ENCODE results near the gene AMZ2.
"Not testable (repeated sequence)": the region's sequence is repeated elsewhere in the genome, so short reads cannot be mapped to it uniquely, and the experiment has no call there.

AMZ2 gene

DNA sequence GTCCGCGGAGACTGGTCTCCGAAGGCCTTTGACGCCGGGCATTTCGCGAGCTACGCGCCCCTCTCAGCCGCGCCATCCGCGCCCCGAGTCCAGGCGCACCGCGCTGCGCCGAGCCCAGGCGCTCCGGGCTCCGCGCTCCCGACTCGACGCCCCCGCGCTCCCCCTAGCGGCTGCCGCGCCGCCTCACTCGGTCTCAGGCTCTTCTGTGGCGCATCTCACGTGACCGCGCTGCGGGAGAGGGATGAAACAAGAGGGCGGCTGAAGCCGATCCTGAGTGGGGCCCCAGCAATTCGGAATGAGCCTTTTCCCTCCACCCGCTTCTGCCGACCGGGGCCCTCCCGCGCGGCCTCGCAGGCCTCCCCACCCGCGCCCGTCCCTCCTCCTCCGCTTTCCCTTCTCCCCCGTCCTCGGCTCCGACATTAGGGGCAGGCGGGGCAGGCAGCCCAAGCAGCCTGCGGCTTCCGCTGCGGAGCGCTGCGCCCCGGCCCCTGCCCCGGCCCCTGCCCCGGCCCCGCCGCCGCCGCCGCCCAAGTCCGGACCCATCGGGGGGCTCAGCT lies 42.5 kb upstream of the AMZ2 start:
- TF ChIP-seq CTCF (IDR thresholded peaks at IDR 0.05) (peak; percentile 92), ZFX (IDR thresholded peaks at IDR 0.05; ENCODE audit: borderline replicate concordance) (no peak)

GRCh38 chr17:68205808-68206720 lies 41.8 kb upstream of the AMZ2 start:
- H3K27ac ChIP-seq, result peak overlapping the region; percentile 43; the same call in 1 of the 2 replicates
- no peak for TF ChIP-seq CTCF (IDR thresholded peaks at IDR 0.05)
- no peak for TF ChIP-seq ZFX (IDR thresholded peaks at IDR 0.05; ENCODE audit: borderline replicate concordance)

More for the DNA sequence above, 42.5 kb upstream of the AMZ2 start:
- peak overlapping the region; percentile 43; the same call in 1 of the 2 replicates for H3K27ac ChIP-seq

GRCh38 chr17:68207651-68208253 lies 40.1 kb upstream of the AMZ2 start:
- no peak overlapping the region for H3K27ac ChIP-seq
- TF ChIP-seq CTCF (IDR thresholded peaks at IDR 0.05), result no peak
- TF ChIP-seq ZFX (IDR thresholded peaks at IDR 0.05; ENCODE audit: borderline replicate concordance), result no peak

GRCh38 chr17:68208651-68209050 lies 39.2 kb upstream of the AMZ2 start:
- not testable (repeated sequence) for H3K27ac ChIP-seq

DNA sequence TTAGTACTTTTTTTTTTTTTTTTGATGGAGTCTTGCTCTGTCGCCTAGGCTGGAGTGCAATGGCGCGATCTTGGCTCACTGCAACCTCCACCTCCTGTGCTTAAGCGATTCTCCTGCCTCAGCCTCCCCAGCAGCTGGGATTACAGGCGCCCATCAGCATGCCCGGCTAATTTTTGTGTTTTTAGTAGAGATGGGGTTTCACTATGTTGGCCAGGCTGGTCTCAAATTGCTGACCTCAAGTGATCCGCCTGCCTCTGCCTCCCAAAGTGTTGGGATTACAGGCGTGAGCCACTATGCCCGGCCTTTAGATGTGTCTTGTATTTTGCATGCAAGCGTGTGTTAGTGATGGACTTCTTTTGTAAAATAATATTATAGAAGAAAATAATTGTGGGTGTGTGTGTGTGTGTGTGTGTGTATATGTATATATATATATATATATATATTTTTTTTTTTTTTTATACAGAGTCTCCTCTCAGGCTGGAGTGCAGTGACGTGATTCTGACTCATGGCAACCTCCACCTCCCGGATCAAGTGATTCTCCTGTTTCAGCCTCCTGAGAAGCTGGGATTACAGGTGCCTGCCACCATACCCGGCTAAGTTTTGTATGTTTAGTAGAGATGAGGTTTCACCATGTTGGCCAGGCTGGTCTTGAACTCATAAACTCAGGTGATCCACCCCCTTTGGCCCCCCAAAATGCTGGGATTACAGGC lies 38.5 kb upstream of the AMZ2 start:
- not testable (repeated sequence) for H3K27ac ChIP-seq

DNA sequence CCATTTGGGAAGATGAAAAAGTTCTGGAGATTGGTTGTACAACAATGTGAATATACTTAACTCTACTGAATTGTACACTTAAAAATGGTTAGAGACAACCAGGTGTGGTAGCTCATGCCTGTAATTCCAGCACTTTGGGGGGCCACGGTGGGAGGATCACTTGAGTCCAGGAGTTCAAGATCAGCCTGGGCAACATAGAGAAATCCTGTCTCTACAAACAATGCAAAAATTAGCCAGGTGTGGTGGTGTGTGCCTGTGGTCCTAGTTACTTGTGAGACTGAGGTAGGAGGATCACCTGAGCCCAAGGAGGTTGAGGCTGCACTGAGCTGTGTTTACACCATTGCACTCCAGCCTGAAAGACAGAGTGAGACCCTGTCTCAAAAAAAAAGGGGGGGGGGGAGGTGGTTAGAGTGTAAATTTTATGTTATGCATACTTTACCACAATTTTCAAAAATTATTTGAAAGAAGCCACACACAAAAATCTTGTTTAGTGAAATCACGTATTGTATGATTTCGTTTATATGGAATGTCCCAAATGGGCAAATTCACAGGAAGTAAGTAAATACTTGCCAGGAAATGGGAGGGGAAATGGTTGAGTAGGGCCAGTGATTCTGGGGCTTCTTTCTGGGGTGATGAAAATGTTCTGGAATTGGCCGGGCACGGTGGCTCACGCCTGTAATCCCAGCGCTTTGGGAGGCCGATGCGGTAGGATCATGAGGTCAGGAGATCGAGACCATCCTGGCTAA lies 37.1 kb upstream of the AMZ2 start:
- no peak for TF ChIP-seq ZFX (IDR thresholded peaks at IDR 0.05; ENCODE audit: borderline replicate concordance)
- no peak overlapping the region for H3K27ac ChIP-seq

GRCh38 chr17:68213428-68214411 lies 34.1 kb upstream of the AMZ2 start:
- H3K27ac ChIP-seq, result not testable (repeated sequence)

DNA sequence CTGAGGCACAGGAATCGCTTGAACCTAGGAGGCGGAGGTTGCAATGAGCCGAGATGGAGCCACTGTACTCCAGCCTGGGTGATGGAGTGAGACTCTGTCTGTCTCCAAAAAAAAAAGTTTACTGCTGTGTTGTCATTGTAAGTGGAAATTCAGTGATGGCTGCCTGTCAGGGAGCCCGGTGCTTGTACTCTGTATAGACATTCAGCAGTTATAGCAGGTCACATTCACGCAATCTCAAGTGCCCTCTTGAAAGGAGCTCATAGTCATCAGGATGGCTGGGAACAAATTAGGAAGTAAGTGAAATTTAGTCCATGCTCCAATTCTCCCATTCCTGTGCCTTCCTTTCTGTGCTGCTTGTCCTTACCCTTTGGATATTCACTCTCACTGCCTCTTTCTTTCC lies 32.4 kb upstream of the AMZ2 start:
- not testable (repeated sequence) for H3K27ac ChIP-seq

DNA sequence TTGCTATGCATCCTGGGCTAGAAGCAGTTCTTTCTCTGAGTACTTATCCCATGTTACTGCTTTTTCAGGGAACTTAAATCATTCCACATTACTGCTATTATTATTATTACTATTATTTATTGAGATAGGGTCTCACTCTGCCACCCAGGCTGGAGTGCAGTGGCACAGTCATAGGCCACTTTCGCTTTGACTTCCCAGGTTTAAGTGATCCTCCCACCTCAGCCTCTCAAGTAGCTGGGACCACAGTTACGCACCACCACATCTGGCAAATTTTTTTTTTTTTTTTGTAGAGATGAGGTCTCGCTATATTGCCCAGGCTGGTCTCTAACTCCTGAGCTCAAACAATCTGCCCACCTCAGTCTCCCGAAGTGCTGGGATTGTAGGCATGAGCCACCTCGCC lies 28.4 kb upstream of the AMZ2 start:
- not testable (repeated sequence) for H3K27ac ChIP-seq

- not testable (repeated sequence) for H3K27ac ChIP-seq
Measured at GRCh38 chr17:68220186-68220585, 27.7 kb upstream of the AMZ2 start.

DNA sequence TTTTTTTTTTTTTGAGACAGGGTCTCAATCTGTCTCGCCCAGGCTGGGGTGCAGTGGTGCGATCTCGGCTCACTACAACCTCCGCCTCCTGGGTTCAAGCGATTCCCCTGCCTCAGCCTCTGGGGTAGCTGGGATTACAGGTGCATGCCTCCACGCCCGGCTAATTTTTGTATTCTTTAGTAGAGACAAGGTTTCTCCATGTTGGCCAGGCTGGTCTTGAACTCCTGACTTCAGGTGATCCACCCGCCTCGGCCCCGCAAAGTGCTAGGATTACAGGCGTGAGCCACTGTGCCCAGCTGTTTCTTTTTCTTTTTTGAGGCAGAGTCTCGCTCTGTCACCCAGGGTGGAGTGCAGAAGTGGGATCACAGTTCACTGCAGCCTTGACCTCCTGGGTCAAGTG lies 27.1 kb upstream of the AMZ2 start:
- H3K27ac ChIP-seq, result not testable (repeated sequence)
